Liver (tissue), 3 donors: ENCODE data around the gene SLC6A5.

Experiments used
- EGR1 ChIP-seq, 2 donors: IDR thresholded peaks; 2 replicates each; pipeline ENCODE4 v1.6.1; 2016 to 2018; ENCODE audit warnings: antibody characterized with exemption in 2 of 2, low read depth in 2 of 2
- FOXA1 ChIP-seq: IDR thresholded peaks from 2 replicates; pipeline ENCODE4 v1.6.1; 2016; ENCODE audit warnings: antibody characterized with exemption
- GABPA ChIP-seq, 2 donors: IDR thresholded peaks in 1 of 2; conservative IDR thresholded peaks in 1 of 2; 2 replicates each; pipeline ENCODE4 v1.6.1; 2016; ENCODE audit warnings: antibody characterized with exemption in 2 of 2, mild to moderate bottlenecking in 1 of 2, moderate library complexity in 1 of 2
- HNF4G ChIP-seq: IDR thresholded peaks from 2 replicates; pipeline ENCODE4 v1.6.1; 2016; ENCODE audit warnings: antibody characterized with exemption
- JUND ChIP-seq, 2 donors: IDR thresholded peaks; 2 replicates each; pipeline ENCODE4 v1.6.1; 2016; ENCODE audit warnings: antibody characterized with exemption in 2 of 2
- RAD21 ChIP-seq, 2 donors: IDR thresholded peaks; 2 replicates each; pipeline ENCODE4 v1.6.1; 2016; ENCODE audit warnings: antibody characterized with exemption in 2 of 2, mild to moderate bottlenecking in 2 of 2
- SP1 ChIP-seq: IDR thresholded peaks from 2 replicates; pipeline ENCODE4 v1.6.1; 2018; ENCODE audit warnings: antibody characterized with exemption, mild to moderate bottlenecking
- TAF1 ChIP-seq: conservative IDR thresholded peaks from 2 replicates; pipeline ENCODE4 v1.6.1; 2016; ENCODE audit warnings: antibody characterized with exemption, mild to moderate bottlenecking
- YY1 ChIP-seq: IDR thresholded peaks from 2 replicates; pipeline ENCODE4 v1.6.1; 2016; ENCODE audit warnings: antibody characterized with exemption, mild to moderate bottlenecking
- TF ChIP-seq, protein P1 (sequence below): fragments of 150-350 bp; IDR thresholded peaks from 2 replicates; pipeline ENCODE4 v1.5.1; 2017; ENCODE audit warnings: improper control_type of control experiment, low read depth, low read length; ENCODE audit not compliant: missing input control
- TF ChIP-seq, protein P2 (sequence below): IDR thresholded peaks from 2 replicates; pipeline ENCODE4 v1.6.1; 2016; ENCODE audit warnings: antibody characterized with exemption, mild to moderate bottlenecking
- TF ChIP-seq, protein P3 (sequence below): IDR thresholded peaks from 2 replicates; pipeline ENCODE4 v1.6.1; 2016; ENCODE audit warnings: antibody characterized with exemption
- TF ChIP-seq, protein P4 (sequence below): IDR thresholded peaks from 2 replicates; pipeline ENCODE4 v1.6.1; 2016; ENCODE audit warnings: antibody characterized with exemption
- donor health status: healthy.
- donor health status: healthy.

DNA sequence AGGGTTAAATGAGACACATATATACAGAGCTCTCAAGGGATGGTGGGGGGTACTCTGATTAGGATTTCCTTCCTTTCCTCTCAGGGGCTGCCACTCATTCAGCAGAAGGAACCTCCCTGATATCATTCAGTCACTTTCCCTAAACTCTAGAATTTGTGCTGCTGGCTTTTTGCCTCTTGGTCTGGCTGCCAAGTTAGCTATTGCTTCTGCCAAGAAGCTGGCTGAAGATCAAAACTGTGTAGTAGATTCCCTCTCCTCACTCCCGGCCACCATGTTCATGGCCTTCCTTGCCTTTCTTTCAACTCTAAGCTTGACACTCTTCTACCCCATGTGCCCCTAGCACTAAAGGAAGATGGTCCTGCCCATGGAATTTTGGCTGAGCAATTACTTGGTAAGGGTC, 18.7 kb downstream of the SLC6A5 start:
- TF ChIP-seq GABPA (IDR thresholded peaks at IDR 0.05 in 1 of 2, conservative IDR thresholded peaks at IDR 0.05 in 1 of 2) (no peak), JUND (IDR thresholded peaks at IDR 0.05) (no peak), SP1 (no peak), TAF1 (no peak), RAD21 (IDR thresholded peaks at IDR 0.05) (no peak), EGR1 (IDR thresholded peaks at IDR 0.05; ENCODE audit: low read depth in 2 of 2) (no peak), YY1 (no peak), FOXA1 (no peak), HNF4G (no peak)
- TF ChIP-seq, protein P1, sequence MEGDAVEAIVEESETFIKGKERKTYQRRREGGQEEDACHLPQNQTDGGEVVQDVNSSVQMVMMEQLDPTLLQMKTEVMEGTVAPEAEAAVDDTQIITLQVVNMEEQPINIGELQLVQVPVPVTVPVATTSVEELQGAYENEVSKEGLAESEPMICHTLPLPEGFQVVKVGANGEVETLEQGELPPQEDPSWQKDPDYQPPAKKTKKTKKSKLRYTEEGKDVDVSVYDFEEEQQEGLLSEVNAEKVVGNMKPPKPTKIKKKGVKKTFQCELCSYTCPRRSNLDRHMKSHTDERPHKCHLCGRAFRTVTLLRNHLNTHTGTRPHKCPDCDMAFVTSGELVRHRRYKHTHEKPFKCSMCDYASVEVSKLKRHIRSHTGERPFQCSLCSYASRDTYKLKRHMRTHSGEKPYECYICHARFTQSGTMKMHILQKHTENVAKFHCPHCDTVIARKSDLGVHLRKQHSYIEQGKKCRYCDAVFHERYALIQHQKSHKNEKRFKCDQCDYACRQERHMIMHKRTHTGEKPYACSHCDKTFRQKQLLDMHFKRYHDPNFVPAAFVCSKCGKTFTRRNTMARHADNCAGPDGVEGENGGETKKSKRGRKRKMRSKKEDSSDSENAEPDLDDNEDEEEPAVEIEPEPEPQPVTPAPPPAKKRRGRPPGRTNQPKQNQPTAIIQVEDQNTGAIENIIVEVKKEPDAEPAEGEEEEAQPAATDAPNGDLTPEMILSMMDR, result no peak
- TF ChIP-seq, protein P2, sequence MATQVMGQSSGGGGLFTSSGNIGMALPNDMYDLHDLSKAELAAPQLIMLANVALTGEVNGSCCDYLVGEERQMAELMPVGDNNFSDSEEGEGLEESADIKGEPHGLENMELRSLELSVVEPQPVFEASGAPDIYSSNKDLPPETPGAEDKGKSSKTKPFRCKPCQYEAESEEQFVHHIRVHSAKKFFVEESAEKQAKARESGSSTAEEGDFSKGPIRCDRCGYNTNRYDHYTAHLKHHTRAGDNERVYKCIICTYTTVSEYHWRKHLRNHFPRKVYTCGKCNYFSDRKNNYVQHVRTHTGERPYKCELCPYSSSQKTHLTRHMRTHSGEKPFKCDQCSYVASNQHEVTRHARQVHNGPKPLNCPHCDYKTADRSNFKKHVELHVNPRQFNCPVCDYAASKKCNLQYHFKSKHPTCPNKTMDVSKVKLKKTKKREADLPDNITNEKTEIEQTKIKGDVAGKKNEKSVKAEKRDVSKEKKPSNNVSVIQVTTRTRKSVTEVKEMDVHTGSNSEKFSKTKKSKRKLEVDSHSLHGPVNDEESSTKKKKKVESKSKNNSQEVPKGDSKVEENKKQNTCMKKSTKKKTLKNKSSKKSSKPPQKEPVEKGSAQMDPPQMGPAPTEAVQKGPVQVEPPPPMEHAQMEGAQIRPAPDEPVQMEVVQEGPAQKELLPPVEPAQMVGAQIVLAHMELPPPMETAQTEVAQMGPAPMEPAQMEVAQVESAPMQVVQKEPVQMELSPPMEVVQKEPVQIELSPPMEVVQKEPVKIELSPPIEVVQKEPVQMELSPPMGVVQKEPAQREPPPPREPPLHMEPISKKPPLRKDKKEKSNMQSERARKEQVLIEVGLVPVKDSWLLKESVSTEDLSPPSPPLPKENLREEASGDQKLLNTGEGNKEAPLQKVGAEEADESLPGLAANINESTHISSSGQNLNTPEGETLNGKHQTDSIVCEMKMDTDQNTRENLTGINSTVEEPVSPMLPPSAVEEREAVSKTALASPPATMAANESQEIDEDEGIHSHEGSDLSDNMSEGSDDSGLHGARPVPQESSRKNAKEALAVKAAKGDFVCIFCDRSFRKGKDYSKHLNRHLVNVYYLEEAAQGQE, result no peak
- TF ChIP-seq, protein P3, sequence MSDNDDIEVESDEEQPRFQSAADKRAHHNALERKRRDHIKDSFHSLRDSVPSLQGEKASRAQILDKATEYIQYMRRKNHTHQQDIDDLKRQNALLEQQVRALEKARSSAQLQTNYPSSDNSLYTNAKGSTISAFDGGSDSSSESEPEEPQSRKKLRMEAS, result no peak
- TF ChIP-seq, protein P4, sequence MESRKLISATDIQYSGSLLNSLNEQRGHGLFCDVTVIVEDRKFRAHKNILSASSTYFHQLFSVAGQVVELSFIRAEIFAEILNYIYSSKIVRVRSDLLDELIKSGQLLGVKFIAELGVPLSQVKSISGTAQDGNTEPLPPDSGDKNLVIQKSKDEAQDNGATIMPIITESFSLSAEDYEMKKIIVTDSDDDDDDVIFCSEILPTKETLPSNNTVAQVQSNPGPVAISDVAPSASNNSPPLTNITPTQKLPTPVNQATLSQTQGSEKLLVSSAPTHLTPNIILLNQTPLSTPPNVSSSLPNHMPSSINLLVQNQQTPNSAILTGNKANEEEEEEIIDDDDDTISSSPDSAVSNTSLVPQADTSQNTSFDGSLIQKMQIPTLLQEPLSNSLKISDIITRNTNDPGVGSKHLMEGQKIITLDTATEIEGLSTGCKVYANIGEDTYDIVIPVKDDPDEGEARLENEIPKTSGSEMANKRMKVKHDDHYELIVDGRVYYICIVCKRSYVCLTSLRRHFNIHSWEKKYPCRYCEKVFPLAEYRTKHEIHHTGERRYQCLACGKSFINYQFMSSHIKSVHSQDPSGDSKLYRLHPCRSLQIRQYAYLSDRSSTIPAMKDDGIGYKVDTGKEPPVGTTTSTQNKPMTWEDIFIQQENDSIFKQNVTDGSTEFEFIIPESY, result no peak
